GM23338 (cell line): ENCODE results near the gene ANKRD22. TPM values are rescaled to one million over a fixed set of nuclear protein-coding genes. Genes with fewer than 3 reads are reported as not detected.

ENCODE experiments used
- ATAC-seq: fragments of 200-7000 bp; cut with Tn5 transposase; 3 replicates; pipeline ENCODE4 v1.9.1; 2020
- DNase-seq: peaks from one replicate; pipeline ENCODE4 v3.0.0-alpha.2; 2015; ENCODE audit warnings: low spot score
- H2AFZ ChIP-seq: fragments of 200-600 bp; sonication (generic); 2 replicates; pipeline ENCODE4 v1.8.0; 2016; ENCODE audit warnings: antibody characterized with exemption, mild to moderate bottlenecking, moderate library complexity
- H3F3A ChIP-seq: fragments of 200-600 bp; sonication (generic); replicated peaks from 2 replicates; pipeline ENCODE4 v1.8.0; 2017; ENCODE audit warnings: antibody characterized with exemption, mixed run types, low read depth
- H3K27ac ChIP-seq: fragments of 200-600 bp; sonication (generic); 2 replicates; pipeline ENCODE4 v1.6.1; 2016; ENCODE audit warnings: low read depth
- H3K27me3 ChIP-seq: fragments of 200-600 bp; sonication (generic); 2 replicates; pipeline ENCODE4 v1.8.0; 2016; ENCODE audit warnings: mild to moderate bottlenecking, mixed run types, moderate library complexity; ENCODE audit not compliant: insufficient read depth
- H3K36me3 ChIP-seq: fragments of 200-600 bp; sonication (generic); 2 replicates; pipeline ENCODE4 v1.8.0; 2016; ENCODE audit warnings: mild to moderate bottlenecking; ENCODE audit not compliant: insufficient read depth
- H3K4me1 ChIP-seq: fragments of 200-600 bp; sonication (generic); 2 replicates; pipeline ENCODE4 v1.8.0; 2016; ENCODE audit warnings: mild to moderate bottlenecking, moderate library complexity; ENCODE audit not compliant: insufficient read depth
- H3K4me2 ChIP-seq: fragments of 200-600 bp; sonication (generic); 2 replicates; pipeline ENCODE4 v1.7.1; 2017; ENCODE audit warnings: mixed run types
- H3K4me3 ChIP-seq: fragments of 200-600 bp; sonication (generic); 2 replicates; pipeline ENCODE4 v1.6.1; 2016; ENCODE audit warnings: mixed run types
- H3K79me2 ChIP-seq: fragments of 200-600 bp; sonication (generic); replicated peaks from 2 replicates; pipeline ENCODE4 v1.8.0; 2017; ENCODE audit warnings: mild to moderate bottlenecking; ENCODE audit not compliant: insufficient read depth
- H3K9me2 ChIP-seq: fragments of 200-600 bp; sonication (generic); 2 replicates; pipeline ENCODE4 v1.8.0; 2017; ENCODE audit not compliant: insufficient read depth
- H4K20me1 ChIP-seq: fragments of 200-600 bp; sonication (generic); replicated peaks from 2 replicates; pipeline ENCODE4 v1.8.0; 2017; ENCODE audit warnings: mild to moderate bottlenecking; ENCODE audit not compliant: insufficient read depth
- H3K27ac Mint-ChIP-seq: 2 replicates; pipeline ENCODE4 v1.8.0; 2020; ENCODE audit warnings: inconsistent platforms, mild to moderate bottlenecking, moderate library complexity, mixed read lengths
- H3K27me3 Mint-ChIP-seq: 3 replicates; pipeline ENCODE4 v1.8.0; 2022; ENCODE audit warnings: low read depth, mild to moderate bottlenecking, moderate library complexity, mixed read lengths, inconsistent platforms; ENCODE audit not compliant: insufficient read depth, poor library complexity
- H3K36me3 Mint-ChIP-seq: 3 replicates; pipeline ENCODE4 v1.8.0; 2021; ENCODE audit warnings: low read depth, mild to moderate bottlenecking, inconsistent platforms, moderate library complexity, mixed read lengths
- H3K4me1 Mint-ChIP-seq: 3 replicates; pipeline ENCODE4 v1.8.0; 2020; ENCODE audit warnings: mild to moderate bottlenecking, inconsistent platforms, mixed read lengths
- H3K4me3 Mint-ChIP-seq: 3 replicates; pipeline ENCODE4 v1.8.0; 2021; ENCODE audit warnings: moderate library complexity, mild to moderate bottlenecking, inconsistent platforms, mixed read lengths
- H3K9me3 Mint-ChIP-seq: 3 replicates; pipeline ENCODE4 v1.8.0; 2020; ENCODE audit warnings: moderate library complexity, mild to moderate bottlenecking, inconsistent platforms, mixed read lengths
- CREB1 ChIP-seq: fragments of 250-450 bp; sonication (Bioruptor Pico); IDR thresholded peaks from 2 replicates; pipeline ENCODE4 v1.5.0; 2020; ENCODE audit warnings: low read depth, mild to moderate bottlenecking, moderate library complexity
- ETS1 ChIP-seq: IDR thresholded peaks from 2 replicates; pipeline ENCODE4 v1.6.1; 2016; ENCODE audit warnings: antibody characterized with exemption
- EZH2 ChIP-seq: fragments of 200-600 bp; sonication (generic); IDR thresholded peaks from one replicate; pipeline ENCODE4 v1.8.0; 2017; ENCODE audit warnings: antibody characterized with exemption, mild to moderate bottlenecking, low read depth; ENCODE audit not compliant: unreplicated experiment
- JUNB ChIP-seq: IDR thresholded peaks from one replicate; pipeline ENCODE4 v1.6.1; 2016; ENCODE audit warnings: antibody characterized with exemption; ENCODE audit not compliant: unreplicated experiment
- REST ChIP-seq: IDR thresholded peaks from one replicate; pipeline ENCODE4 v1.6.1; 2018; ENCODE audit warnings: antibody characterized with exemption; ENCODE audit not compliant: unreplicated experiment
- STAT1 ChIP-seq: IDR thresholded peaks from one replicate; pipeline ENCODE4 v1.6.1; 2016; ENCODE audit warnings: antibody characterized with exemption; ENCODE audit not compliant: unreplicated experiment
- ZNF462 ChIP-seq: fragments of 250-450 bp; sonication (Bioruptor Pico); IDR thresholded peaks from 2 replicates; pipeline ENCODE4 v1.5.0; 2020; ENCODE audit warnings: mild to moderate bottlenecking, moderate library complexity
- polyA plus RNA-seq: library from polyadenylated mRNA; unstranded; fragments of >200 nt; fragmentation: Nextera tagmentation; extraction: Ambion mirVana; gene quantifications from 2 replicates; pipeline ENCODE4 v1.2.1, GENCODE V29; 2016
- total RNA-seq: library from RNA; depleted of rRNA; stranded (reverse); fragments of >200 nt; shearing (Covaris generic); gene quantifications from 2 replicates; pipeline ENCODE4 v1.2.3, GENCODE V29; 2014

Gene ANKRD22
- total and polyA plus RNA-seq, 2 experiments from 2014 or later, result not detected

GRCh38 chr10:88793712-88794299, 57.8 kb downstream of the ANKRD22 start (continued):
- TF ChIP-seq ZNF462 (CRISPR knock-in tag) (no peak), JUNB (no peak), CREB1 (no peak), REST (no peak), EZH2 (no peak)

- Histone ChIP-seq H3F3A (no peaks in the 10 kb centered on the region), H3K4me1 (no peaks in the 10 kb centered on the region), H4K20me1 (no peaks in the 10 kb centered on the region), H3K9me2 (no peaks in the 10 kb centered on the region), H3K4me3 (no peak overlapping the region), H3K27me3 (no peaks in the 10 kb centered on the region), H3K27ac (no peak overlapping the region), H3K36me3 (no peaks in the 10 kb centered on the region), H2AFZ (no peak overlapping the region), H3K79me2 (no peaks in the 10 kb centered on the region), H3K4me2 (no peak overlapping the region)
- peaks cover 4% of the 10 kb centered on the region; the same call in 1 of the 3 replicates for H3K4me1 Mint-ChIP-seq
- H3K27ac Mint-ChIP-seq, result no peak overlapping the region
- H3K36me3 Mint-ChIP-seq, result no peaks in the 10 kb centered on the region
- H3K4me3 Mint-ChIP-seq, result no peak overlapping the region
- ATAC-seq, result no peak
- H3K9me3 Mint-ChIP-seq, result no peaks in the 10 kb centered on the region
- H3K27me3 Mint-ChIP-seq, result peaks cover 2% of the 10 kb centered on the region
- no peak for DNase-seq
- TF ChIP-seq STAT1, result no peak
- TF ChIP-seq ETS1, result no peak
Measured at GRCh38 chr10:88792661-88793060, 59.0 kb downstream of the ANKRD22 start.
